Esophagus squamous epithelium (tissue), 5 donors: ENCODE data around the gene SLC39A5. TPM values are rescaled to one million over a fixed set of nuclear protein-coding genes. Genes with fewer than 3 reads are reported as not detected.
A peak's percentile ranks its signal among the peaks of the same experiment; 100 is the strongest.

ENCODE experiments used
- DNase-seq: peaks from one replicate; lab custom pipeline; 2025; lab: John Stamatoyannopoulos, UW
- H3K27ac ChIP-seq, 4 donors: fragments of 200-600 bp; sonication (generic); one replicate each; pipeline ENCODE4 v1.5.1; 2016 to 2019; ENCODE audit warnings: mild to moderate bottlenecking in 1 of 4
- H3K27me3 ChIP-seq, 4 donors: fragments of 200-600 bp; sonication (generic); 1 replicate in 3 of 4; 2 replicates in 1 of 4; pipeline versions ENCODE4 v1.5.1 to v1.6.0; 2017 to 2021; ENCODE audit warnings: antibody characterized with exemption in 1 of 4
- H3K36me3 ChIP-seq, 3 donors: fragments of 200-600 bp; sonication (generic); one replicate each; pipeline ENCODE4 v1.5.1; 2016 to 2019
- H3K4me1 ChIP-seq, 3 donors: fragments of 200-600 bp; sonication (generic); one replicate each; pipeline ENCODE4 v1.5.1; 2017 to 2019
- H3K4me3 ChIP-seq, 4 donors: fragments of 200-600 bp; sonication (generic); 1 replicate in 3 of 4; 2 replicates in 1 of 4; pipeline ENCODE4 v1.5.1; 2016 to 2019; ENCODE audit warnings: mild to moderate bottlenecking in 2 of 4, moderate library complexity in 1 of 4
- H3K9me3 ChIP-seq, 3 donors: fragments of 200-600 bp; sonication (generic); one replicate each; pipeline ENCODE4 v1.5.1; 2016 to 2019
- POLR2A ChIP-seq, 4 donors: fragments of 450-650 bp; IDR thresholded peaks; one replicate each; pipeline ENCODE4 v1.6.1; 2017; ENCODE audit warnings: antibody characterized with exemption in 4 of 4, mild to moderate bottlenecking in 4 of 4, moderate library complexity in 3 of 4
- WGBS, 2 donors: methylation state at CpG; one replicate each; pipeline ENCODE4 v1.1.5; 2018; 5-methylcytosine and 5-hydroxymethylcytosine counted together
- intact Hi-C: fragments of 100-400 bp; cut with DNase I; formaldehyde crosslinking; loops from one replicate; pipeline ENCODE4 v1.15.0; 2022
- total RNA-seq, 4 donors: library from RNA; depleted of rRNA; stranded (reverse); fragments of >200 nt; gene quantifications; one replicate each; pipeline ENCODE4 v1.1.0, GENCODE V29; 2016
- TF ChIP-seq, protein P1 (sequence below), 6 experiments: fragments of 450-650 bp in 4 of 6; fragments of 200-600 bp in 2 of 6; sonication (generic) in 2 of 6; IDR thresholded peaks; one replicate each; pipeline ENCODE4 v1.5.1; 2016 to 2019; ENCODE audit warnings: antibody characterized with exemption in 6 of 6, mild to moderate bottlenecking in 4 of 6, moderate library complexity in 4 of 6
- donor health status: DM: yes; HTN: yes; CAD: no.

Gene SLC39A5
- total RNA-seq, 4 donors from 2014 or later = 1.1 TPM; not detected in 3

DNA sequence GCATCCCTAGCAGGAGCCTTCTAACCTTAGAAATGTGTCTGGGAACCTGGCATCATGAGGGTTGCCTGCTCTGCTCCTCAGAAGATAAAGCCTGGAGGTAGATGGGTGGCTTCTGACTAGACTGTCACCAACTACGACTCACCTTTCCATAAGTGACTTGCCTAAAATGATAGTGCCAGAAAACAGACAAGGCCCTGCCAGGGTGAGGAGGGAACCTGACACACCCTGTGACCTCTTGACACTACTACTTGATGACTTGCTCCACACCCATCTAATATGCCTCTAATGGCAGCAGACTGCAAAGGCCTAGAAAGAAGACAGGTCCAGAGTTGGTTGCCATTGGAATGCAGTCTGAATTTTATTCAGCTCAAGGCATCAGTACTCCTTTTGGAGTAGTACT lies 17.5 kb upstream of the SLC39A5 start:
- Histone ChIP-seq H3K4me1 (peaks cover 0 to 2% (median 0%) of the 10 kb centered on the region in 3 donors), H3K27ac (no peak overlapping the region), H3K9me3 (no peaks in the 10 kb centered on the region), H3K4me3 (no peak overlapping the region), H3K27me3 (no peaks in the 10 kb centered on the region), H3K36me3 (peaks cover 31 to 100% (median 66%) of the 10 kb centered on the region in 3 donors)
- TF ChIP-seq, protein P1, sequence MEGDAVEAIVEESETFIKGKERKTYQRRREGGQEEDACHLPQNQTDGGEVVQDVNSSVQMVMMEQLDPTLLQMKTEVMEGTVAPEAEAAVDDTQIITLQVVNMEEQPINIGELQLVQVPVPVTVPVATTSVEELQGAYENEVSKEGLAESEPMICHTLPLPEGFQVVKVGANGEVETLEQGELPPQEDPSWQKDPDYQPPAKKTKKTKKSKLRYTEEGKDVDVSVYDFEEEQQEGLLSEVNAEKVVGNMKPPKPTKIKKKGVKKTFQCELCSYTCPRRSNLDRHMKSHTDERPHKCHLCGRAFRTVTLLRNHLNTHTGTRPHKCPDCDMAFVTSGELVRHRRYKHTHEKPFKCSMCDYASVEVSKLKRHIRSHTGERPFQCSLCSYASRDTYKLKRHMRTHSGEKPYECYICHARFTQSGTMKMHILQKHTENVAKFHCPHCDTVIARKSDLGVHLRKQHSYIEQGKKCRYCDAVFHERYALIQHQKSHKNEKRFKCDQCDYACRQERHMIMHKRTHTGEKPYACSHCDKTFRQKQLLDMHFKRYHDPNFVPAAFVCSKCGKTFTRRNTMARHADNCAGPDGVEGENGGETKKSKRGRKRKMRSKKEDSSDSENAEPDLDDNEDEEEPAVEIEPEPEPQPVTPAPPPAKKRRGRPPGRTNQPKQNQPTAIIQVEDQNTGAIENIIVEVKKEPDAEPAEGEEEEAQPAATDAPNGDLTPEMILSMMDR (IDR thresholded peaks at IDR 0.05) = no peak
- no peak for TF ChIP-seq POLR2A (IDR thresholded peaks at IDR 0.05)
- no CpG with 5 or more reads among the region's 1 CpG for WGBS, 2 donors
- intact Hi-C loops = no loop called here
- no peak for DNase-seq

GRCh38 chr12:56213878-56214277 lies 16.0 kb upstream of the SLC39A5 start:
- no peak for DNase-seq
- Histone ChIP-seq H3K4me1 (peaks cover 0 to 12% (median 0%) of the 10 kb centered on the region in 3 donors), H3K9me3 (no peaks in the 10 kb centered on the region), H3K4me3 (no peak overlapping the region), H3K27me3 (no peaks in the 10 kb centered on the region), H3K27ac (no peak overlapping the region), H3K36me3 (peaks cover 26 to 91% (median 61%) of the 10 kb centered on the region in 3 donors)
- WGBS, 2 donors = 86 to 91% methylated on average over 5 of the region's 5 CpGs
- intact Hi-C loops = no loop called here
- no peak for TF ChIP-seq POLR2A (IDR thresholded peaks at IDR 0.05)
- TF ChIP-seq, protein P1 (IDR thresholded peaks at IDR 0.05) = no peak

GRCh38 chr12:56216461-56216860 lies 13.4 kb upstream of the SLC39A5 start:
- no peaks in the 10 kb centered on the region for H3K27me3 ChIP-seq
- peaks cover 10 to 37% (median 15%) of the 10 kb centered on the region in 3 donors for H3K4me1 ChIP-seq
- TF ChIP-seq, protein P1 (IDR thresholded peaks at IDR 0.05) = no peak
- TF ChIP-seq POLR2A (IDR thresholded peaks at IDR 0.05) = no peak
- no peak overlapping the region for H3K4me3 ChIP-seq
- intact Hi-C loops = no loop called here
- no peak overlapping the region for H3K27ac ChIP-seq
- no peak for DNase-seq
- no peaks in the 10 kb centered on the region for H3K9me3 ChIP-seq
- H3K36me3 ChIP-seq = peaks cover 17 to 66% (median 39%) of the 10 kb centered on the region in 3 donors
- WGBS, 2 donors = 87 to 89% methylated on average over 1 to 3 of the region's 3 CpGs

- TF ChIP-seq, protein P1 (IDR thresholded peaks at IDR 0.05) = no peak
- TF ChIP-seq POLR2A (IDR thresholded peaks at IDR 0.05) = no peak
These were observed 10.0 kb upstream of the SLC39A5 start for GRCh38 chr12:56219840-56220239.

DNA sequence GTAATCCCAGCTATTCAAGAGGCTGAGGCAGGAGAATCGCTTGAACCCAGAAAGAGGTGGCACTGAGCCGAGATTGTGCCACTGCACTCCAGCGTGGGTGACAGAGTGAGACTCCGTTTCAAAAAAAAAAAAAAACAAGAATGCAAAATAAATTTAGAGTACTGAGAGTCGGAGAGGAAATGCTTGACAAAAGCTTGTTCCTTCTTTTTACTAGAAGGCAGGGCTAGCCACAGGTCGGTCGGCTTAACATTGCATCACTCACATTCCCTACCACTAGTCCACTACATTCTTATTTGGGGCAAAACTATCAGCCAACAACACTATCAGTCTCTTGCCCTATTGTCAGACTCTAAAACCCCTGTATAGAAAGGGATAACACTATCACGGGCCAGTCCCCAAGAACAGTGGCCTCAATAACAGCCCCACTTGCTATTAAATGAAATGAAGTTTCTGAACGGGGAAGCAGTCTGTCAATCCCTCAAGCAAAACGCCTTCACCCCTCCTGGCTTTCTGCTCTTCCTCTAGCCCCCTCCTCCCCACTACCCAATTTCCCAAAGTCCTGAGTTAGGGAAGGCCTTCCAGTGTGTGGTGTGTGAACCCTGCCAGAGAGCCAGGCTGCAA lies 9.1 kb upstream of the SLC39A5 start:
- H3K4me1 ChIP-seq = peaks cover 33 to 69% (median 37%) of the 10 kb centered on the region in 3 donors
- no peak for TF ChIP-seq POLR2A (IDR thresholded peaks at IDR 0.05)
- TF ChIP-seq, protein P1 (IDR thresholded peaks at IDR 0.05) = no peak
- H3K36me3 ChIP-seq = peaks cover 0 to 26% (median 0%) of the 10 kb centered on the region in 3 donors
- DNase-seq = no peak
- peak overlapping the region; percentile 73 to 89 (median 83) for H3K4me3 ChIP-seq
- peak overlapping the region; percentile 94 to 99 (median 98) for H3K27ac ChIP-seq
- WGBS, 2 donors = 6 to 7% methylated on average over 10 of the region's 10 CpGs
- no peaks in the 10 kb centered on the region for H3K9me3 ChIP-seq
- H3K27me3 ChIP-seq = no peaks in the 10 kb centered on the region
- intact Hi-C loops = no loop called here

More at GRCh38 chr12:56219840-56220239, 10.0 kb upstream of the SLC39A5 start:
- intact Hi-C loops = no loop called here
- Histone ChIP-seq H3K4me1 (peaks cover 29 to 62% (median 34%) of the 10 kb centered on the region in 3 donors), H3K27me3 (no peaks in the 10 kb centered on the region), H3K27ac (peak overlapping the region; percentile 94 to 99 (median 98)), H3K9me3 (no peaks in the 10 kb centered on the region), H3K4me3 (peak overlapping the region in 1 of 4 donors; percentile 86), H3K36me3 (peaks cover 5 to 32% (median 7%) of the 10 kb centered on the region in 3 donors)
- WGBS, 2 donors = 88 to 92% methylated on average over 9 of the region's 9 CpGs
- no peak for DNase-seq
